ENCODE results near the gene XYLT1.

Gene XYLT1

DNA sequence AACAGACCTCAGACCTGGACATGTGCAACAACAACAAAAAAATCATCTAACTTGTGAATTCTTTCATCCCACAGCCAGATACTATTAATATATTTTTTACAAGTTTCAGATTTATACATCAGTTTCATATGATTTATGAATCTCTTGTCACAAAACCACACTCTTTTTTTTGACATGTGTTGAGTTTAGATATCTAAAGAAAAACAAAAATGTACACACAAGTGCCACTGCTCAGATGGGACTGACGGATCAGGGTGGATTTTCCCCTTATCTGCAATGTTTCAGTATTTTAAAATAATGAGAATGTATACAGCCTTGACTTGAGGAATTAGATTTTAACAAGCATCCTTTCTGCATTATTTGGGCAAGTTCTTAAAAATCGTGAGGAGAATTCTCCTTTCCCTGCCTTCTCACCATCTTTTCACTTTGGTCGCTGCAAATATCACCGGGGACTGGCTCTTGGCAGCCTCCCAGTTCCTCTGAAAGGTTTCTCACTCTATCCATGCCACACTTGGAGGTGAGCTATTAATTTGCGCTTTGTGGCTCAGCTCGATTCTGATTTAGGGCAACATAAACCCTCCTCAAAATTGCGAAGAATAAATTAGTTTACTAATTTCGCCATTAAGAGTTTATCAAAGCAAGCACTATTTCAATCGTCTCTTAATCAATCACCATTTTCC, 225.7 kb downstream of the XYLT1 start:
- DNase-seq, result no peak

- no peak for DNase-seq
These were observed 229.4 kb downstream of the XYLT1 start for GRCh38 chr16:17241264-17241835.

- DNase-seq, result no peak
These were observed 232.3 kb downstream of the XYLT1 start for GRCh38 chr16:17238285-17239028.

GRCh38 chr16:17237350-17237944, 233.3 kb downstream of the XYLT1 start:
- DNase-seq, result no peak

GRCh38 chr16:17235147-17235815, 235.5 kb downstream of the XYLT1 start:
- no peak for DNase-seq

GRCh38 chr16:17233318-17234002, 237.3 kb downstream of the XYLT1 start:
- no peak for DNase-seq

DNA sequence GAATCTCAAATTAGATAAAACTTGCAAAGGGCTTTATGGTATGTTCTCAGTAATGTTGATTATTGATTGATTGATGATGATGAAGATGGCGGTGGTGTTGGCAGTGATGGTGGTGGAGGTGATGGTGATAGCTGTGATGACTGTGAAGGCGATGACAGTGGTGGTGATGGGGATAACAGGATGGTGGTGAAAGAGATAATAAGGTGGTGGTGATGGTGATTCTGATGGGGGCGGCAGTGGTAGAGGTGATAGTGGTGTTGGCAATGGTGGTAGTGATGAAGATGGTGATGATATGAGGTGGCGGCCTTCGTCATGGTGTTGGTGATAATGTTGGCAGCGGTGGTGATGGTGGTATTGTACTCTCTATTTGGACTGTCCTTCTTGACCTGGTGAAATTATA, 238.3 kb downstream of the XYLT1 start:
- DNase-seq, result no peak

- no peak for DNase-seq
These were observed 238.8 kb downstream of the XYLT1 start for GRCh38 chr16:17231972-17232371.

DNA sequence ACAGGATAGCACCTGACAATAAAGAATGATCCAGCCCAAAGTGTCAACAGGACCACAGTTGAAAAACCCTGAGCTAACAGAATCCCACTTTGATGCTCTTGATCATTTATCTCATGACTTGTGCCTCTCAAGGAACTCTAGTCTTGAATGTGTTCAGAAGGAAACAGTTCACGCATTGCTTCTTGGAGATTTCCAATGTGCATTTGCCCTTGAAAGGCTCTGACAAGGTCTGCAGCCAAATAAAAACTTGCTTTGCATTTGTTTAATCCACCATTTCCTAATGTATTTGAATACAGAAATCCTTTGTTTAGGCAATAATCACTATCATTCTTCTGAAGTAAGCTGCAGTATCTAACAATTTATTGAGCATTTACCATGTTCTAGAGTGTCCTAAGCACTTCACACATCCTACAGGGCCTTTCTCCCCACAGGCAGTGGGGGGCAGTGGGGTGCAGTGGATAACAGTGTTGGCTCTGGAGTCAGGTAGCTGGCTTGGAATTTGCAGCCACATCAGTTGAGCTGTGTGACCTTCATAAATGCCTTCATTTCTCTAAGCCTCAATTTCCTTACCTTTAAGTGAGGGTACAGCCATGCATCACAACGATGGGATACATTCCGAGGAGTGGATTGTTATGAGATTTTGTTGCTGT, 239.7 kb downstream of the XYLT1 start:
- no peak for DNase-seq

DNA sequence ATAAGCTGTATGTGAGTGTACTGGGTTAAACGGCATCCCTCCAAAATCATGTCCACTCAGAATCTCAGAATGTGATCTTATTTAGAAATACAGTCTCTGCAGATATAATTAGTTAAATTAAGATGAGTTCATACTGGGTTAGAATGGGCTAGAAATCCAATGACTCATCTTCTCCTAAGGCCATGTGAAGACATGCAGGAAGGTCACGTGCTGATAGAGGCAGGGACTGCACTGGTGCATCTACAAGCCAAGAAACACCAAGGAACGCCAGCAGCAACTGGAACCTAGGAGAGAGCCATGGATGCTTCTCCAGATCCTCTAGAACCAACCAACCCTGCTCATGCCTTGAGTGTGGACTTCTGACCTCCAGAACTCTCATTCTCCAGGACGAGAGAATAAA, 241.0 kb downstream of the XYLT1 start:
- DNase-seq, result no peak

- DNase-seq, result no peak
These were observed 241.6 kb downstream of the XYLT1 start for GRCh38 chr16:17229131-17229530.

- no peak for DNase-seq
These were observed 242.1 kb downstream of the XYLT1 start for GRCh38 chr16:17228708-17229055.

DNA sequence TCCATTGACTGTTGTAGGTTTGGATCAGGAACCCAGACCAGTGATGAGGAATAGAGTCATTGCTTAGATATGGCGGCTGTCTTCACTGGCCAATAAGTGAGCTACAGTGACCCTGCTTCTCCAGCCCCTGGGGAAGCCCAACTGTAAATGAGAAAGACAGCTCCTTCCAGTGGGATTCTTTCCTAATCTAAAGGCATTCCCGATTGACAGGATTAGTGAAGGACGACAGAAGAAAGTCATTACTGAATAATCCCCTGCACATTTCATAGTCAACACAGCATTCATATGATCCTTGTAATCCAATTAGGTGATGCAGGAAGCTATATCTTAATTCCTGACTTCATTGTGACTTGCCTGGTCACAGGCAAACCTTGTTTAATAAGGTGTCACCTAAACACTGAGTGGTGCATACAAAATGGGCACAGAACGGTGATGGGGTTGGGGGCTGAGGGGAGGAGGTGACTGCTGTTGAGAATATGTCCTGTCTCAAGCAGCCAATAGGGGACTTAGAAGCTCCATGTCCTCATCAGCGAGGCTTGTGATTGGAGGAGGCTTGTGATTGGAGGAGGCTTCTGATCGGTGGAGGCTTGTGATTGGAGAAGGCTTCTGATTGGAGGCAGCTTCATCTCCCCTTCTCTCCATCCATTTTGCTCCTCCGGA, 242.6 kb downstream of the XYLT1 start:
- DNase-seq, result no peak

- DNase-seq, result no peak
These were observed 243.5 kb downstream of the XYLT1 start for GRCh38 chr16:17227278-17227677.

DNA sequence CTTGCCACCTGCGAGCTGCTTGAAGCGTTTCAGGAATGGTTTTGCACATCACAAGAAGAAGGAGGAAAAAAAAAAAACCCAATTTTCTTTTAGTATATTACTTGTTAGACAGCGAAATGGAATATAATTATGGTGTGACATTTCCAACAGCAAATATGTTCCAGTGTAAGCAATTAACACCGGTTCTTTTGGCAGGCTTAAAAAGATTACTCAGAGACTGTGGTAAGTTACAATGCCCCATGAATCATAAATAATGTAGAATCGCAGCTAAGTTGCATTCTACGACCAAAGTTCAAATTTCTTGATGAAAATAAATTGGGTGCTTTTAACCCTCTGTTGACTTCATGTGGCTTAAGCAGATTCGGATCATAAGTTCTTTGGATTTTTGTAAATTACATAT, 245.2 kb downstream of the XYLT1 start:
- DNase-seq, result no peak

DNA sequence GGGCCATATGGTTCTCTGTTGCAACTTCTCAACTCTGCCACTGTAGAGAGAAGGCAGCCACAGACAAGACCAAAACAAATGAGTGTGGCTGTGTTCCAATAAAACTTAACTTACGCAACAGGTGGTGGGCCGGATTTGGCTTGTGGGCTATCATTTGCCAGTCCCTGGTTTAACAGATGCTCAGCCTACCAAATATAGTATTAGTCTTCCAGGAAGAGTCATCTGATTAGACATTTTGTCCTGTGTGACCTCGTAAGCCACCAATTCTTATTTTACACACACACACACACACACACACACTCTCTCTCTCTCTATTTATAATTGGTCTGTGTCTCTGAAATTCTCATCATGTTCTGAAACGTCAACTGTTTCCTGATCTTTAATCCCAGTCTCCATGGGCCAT, 245.9 kb downstream of the XYLT1 start:
- no peak for DNase-seq

GRCh38 chr16:17224350-17224749, 246.4 kb downstream of the XYLT1 start:
- DNase-seq, result no peak

DNA sequence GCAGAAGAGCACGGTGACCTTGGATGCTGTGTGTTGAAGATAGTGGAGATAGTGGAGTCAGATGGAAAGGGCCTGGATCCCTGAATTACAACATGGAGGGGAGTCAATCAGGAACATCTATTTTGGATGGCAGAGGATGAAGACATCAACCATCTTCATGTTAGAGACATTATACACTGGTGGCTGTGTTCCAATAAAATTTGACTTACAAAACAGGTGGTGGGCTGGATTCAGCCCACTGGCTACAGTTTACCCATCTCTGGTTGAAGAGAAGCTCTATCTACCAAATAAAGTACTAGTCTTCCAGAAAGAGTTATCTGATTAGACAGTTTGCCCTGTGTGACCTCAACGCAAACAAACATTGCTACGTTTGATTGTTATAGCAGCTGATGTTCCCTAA, 247.2 kb downstream of the XYLT1 start:
- DNase-seq, result no peak

DNA sequence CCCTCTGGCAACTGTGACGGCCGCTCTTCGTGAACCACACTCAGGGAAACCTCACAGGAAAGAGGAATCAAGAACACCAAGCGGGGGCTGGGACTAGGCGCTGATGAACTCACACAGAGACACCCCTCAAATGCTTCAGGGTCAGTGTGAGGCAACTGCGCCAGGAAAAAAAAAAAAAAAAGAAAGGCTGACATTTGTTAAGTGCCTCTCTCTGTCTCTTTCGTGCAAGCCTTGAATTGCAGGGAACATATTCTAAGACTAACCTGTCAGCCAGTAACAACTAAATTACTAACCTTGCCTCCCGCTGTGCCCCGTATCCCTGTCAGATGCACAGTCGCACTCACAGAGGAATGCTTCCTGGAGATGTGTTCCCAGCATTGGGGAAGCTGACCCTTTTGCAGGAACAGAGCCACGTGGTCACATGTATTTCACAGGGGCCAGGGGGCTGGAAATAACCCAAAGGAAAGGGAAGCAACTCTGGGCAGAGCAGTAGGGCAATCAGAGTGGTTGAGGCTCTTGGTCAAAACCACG, 247.8 kb downstream of the XYLT1 start:
- DNase-seq, result no peak

- DNase-seq, result no peak
These were observed 250.8 kb downstream of the XYLT1 start for GRCh38 chr16:17219991-17220390.

DNA sequence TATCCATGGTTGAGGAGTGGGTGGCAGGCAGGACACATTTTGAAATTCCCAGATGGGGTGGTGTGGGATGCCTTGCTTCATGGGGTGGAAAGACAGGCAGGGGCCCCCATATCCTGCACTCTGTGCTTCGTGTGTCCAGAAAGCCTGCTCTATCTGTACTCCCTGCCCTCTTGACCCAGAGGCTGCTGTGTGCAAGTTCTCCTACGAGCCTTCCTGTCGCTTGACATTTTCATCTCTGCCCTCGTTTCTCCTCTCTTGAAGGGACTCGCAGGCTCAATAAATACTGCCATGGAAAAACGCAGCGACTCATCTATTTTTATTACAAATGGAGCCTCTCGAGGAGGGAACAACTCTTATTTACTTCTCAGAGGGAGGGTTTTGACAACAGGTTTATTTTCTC, 254.8 kb downstream of the XYLT1 start:
- no peak for DNase-seq

All from activated gamma-delta T cell (primary cell).